ENCODE results near the gene COQ10B.
"Not testable (repeated sequence)": the region's sequence is repeated elsewhere in the genome, so short reads cannot be mapped to it uniquely, and the experiment has no call there.

GRCh38 chr2:197450935-197451358, 2.4 kb upstream of the COQ10B start:
- TF ChIP-seq MYC (IDR thresholded peaks at IDR 0.05; ENCODE audit: borderline replicate concordance, low read length); POLR2A (IDR thresholded peaks at IDR 0.05; ENCODE audit: low read length); BHLHE40 (IDR thresholded peaks at IDR 0.05; ENCODE audit: low read depth, low read length); SMC3 (IDR thresholded peaks at IDR 0.05); CEBPB (IDR thresholded peaks at IDR 0.05); ESRRA (IDR thresholded peaks at IDR 0.05; ENCODE audit: borderline replicate concordance, low read length); FOXS1 (CRISPR knock-in tag; IDR thresholded peaks at IDR 0.05); REST (IDR thresholded peaks at IDR 0.05); E2F6 (IDR thresholded peaks at IDR 0.05; ENCODE audit: borderline replicate concordance, low read depth); RARB (CRISPR knock-in tag; IDR thresholded peaks at IDR 0.05): not testable (repeated sequence)
- TF ChIP-seq, protein P1, sequence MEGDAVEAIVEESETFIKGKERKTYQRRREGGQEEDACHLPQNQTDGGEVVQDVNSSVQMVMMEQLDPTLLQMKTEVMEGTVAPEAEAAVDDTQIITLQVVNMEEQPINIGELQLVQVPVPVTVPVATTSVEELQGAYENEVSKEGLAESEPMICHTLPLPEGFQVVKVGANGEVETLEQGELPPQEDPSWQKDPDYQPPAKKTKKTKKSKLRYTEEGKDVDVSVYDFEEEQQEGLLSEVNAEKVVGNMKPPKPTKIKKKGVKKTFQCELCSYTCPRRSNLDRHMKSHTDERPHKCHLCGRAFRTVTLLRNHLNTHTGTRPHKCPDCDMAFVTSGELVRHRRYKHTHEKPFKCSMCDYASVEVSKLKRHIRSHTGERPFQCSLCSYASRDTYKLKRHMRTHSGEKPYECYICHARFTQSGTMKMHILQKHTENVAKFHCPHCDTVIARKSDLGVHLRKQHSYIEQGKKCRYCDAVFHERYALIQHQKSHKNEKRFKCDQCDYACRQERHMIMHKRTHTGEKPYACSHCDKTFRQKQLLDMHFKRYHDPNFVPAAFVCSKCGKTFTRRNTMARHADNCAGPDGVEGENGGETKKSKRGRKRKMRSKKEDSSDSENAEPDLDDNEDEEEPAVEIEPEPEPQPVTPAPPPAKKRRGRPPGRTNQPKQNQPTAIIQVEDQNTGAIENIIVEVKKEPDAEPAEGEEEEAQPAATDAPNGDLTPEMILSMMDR (IDR thresholded peaks at IDR 0.05) = not testable (repeated sequence)
- TF ChIP-seq, protein P2, sequence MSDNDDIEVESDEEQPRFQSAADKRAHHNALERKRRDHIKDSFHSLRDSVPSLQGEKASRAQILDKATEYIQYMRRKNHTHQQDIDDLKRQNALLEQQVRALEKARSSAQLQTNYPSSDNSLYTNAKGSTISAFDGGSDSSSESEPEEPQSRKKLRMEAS (IDR thresholded peaks at IDR 0.05) = not testable (repeated sequence)
